A549 (cell line): ENCODE measurements around the gene ARHGAP32.

ENCODE experiments used
- CHD4 ChIP-seq: fragments of 200-600 bp; sonication (generic); IDR thresholded peaks from 2 replicates; pipeline ENCODE4 v1.6.1; 2016; ENCODE audit warnings: antibody characterized with exemption, mild to moderate bottlenecking, borderline replicate concordance
- HDAC2 ChIP-seq: fragments of 200-600 bp; sonication (generic); IDR thresholded peaks from 2 replicates; pipeline ENCODE4 v1.6.1; 2016
- JUN ChIP-seq, 2 experiments: fragments of >200 bp; sonication (Bioruptor Twin); formaldehyde crosslinking; IDR thresholded peaks; 2 replicates in 1 of 2; 3 replicates in 1 of 2; pipeline ENCODE4 v1.6.1; 2016 to 2017
- MYC ChIP-seq: IDR thresholded peaks from 2 replicates; pipeline ENCODE4 v1.6.1; 2012; ENCODE audit warnings: mild to moderate bottlenecking, inconsistent platforms, low read length, improper control_type of control experiment, borderline replicate concordance
- RNF2 ChIP-seq: fragments of 200-600 bp; sonication (generic); IDR thresholded peaks from 2 replicates; pipeline ENCODE4 v1.6.1; 2016; ENCODE audit warnings: low read depth, mild to moderate bottlenecking, antibody characterized with exemption, moderate library complexity, borderline replicate concordance
- TF ChIP-seq, protein P1 (sequence below): fragments of >200 bp; sonication (Bioruptor Twin); formaldehyde crosslinking; IDR thresholded peaks from 3 replicates; pipeline ENCODE4 v1.5.1; 2016
- TF ChIP-seq, protein P2 (sequence below): fragments of 200-600 bp; sonication (generic); IDR thresholded peaks from 2 replicates; pipeline ENCODE4 v1.6.1; 2016; ENCODE audit warnings: antibody characterized with exemption, mild to moderate bottlenecking, moderate library complexity

DNA sequence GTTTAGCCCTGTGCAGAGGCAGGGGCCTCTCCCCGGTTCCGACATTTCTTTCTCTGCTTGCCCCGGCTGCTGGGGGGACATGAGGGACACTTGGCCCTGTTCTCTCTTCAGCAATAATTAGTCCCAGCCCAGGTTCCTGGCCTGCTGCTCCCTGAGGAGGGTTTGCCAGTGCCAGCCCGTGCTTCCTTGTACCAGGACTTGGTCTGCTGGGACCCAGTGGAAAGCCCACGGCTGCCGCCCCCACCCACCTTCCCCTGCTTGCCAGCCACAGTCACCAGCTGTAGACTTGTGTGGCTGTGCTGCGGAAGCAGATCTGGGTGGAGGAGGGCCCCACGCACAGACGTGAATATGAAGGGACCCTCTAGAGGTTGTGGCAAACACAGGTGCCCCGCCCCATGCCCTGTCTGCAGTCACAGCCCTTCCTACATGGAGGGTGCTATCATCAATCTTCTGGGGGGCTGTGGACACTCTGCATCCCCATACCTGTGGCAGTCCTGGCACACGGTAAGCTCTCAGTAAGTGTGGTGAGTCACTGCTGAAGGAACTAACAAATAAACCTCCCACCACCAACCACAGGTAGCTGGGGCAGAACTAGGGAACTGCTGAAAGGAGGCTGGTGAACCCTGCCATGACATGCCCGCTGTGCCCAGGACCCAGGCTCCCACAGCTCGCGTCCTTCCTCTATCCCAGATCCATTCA is 250.4 kb downstream of the ARHGAP32 start:
- TF ChIP-seq, protein P1, sequence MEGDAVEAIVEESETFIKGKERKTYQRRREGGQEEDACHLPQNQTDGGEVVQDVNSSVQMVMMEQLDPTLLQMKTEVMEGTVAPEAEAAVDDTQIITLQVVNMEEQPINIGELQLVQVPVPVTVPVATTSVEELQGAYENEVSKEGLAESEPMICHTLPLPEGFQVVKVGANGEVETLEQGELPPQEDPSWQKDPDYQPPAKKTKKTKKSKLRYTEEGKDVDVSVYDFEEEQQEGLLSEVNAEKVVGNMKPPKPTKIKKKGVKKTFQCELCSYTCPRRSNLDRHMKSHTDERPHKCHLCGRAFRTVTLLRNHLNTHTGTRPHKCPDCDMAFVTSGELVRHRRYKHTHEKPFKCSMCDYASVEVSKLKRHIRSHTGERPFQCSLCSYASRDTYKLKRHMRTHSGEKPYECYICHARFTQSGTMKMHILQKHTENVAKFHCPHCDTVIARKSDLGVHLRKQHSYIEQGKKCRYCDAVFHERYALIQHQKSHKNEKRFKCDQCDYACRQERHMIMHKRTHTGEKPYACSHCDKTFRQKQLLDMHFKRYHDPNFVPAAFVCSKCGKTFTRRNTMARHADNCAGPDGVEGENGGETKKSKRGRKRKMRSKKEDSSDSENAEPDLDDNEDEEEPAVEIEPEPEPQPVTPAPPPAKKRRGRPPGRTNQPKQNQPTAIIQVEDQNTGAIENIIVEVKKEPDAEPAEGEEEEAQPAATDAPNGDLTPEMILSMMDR, result no peak
- TF ChIP-seq HDAC2 (no peak), CHD4 (no peak), RNF2 (no peak), JUN (IDR thresholded peaks at IDR 0.05) (no peak), MYC (no peak)
- TF ChIP-seq, protein P2, sequence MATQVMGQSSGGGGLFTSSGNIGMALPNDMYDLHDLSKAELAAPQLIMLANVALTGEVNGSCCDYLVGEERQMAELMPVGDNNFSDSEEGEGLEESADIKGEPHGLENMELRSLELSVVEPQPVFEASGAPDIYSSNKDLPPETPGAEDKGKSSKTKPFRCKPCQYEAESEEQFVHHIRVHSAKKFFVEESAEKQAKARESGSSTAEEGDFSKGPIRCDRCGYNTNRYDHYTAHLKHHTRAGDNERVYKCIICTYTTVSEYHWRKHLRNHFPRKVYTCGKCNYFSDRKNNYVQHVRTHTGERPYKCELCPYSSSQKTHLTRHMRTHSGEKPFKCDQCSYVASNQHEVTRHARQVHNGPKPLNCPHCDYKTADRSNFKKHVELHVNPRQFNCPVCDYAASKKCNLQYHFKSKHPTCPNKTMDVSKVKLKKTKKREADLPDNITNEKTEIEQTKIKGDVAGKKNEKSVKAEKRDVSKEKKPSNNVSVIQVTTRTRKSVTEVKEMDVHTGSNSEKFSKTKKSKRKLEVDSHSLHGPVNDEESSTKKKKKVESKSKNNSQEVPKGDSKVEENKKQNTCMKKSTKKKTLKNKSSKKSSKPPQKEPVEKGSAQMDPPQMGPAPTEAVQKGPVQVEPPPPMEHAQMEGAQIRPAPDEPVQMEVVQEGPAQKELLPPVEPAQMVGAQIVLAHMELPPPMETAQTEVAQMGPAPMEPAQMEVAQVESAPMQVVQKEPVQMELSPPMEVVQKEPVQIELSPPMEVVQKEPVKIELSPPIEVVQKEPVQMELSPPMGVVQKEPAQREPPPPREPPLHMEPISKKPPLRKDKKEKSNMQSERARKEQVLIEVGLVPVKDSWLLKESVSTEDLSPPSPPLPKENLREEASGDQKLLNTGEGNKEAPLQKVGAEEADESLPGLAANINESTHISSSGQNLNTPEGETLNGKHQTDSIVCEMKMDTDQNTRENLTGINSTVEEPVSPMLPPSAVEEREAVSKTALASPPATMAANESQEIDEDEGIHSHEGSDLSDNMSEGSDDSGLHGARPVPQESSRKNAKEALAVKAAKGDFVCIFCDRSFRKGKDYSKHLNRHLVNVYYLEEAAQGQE, result no peak
